KOPT-K1 (cell line): Measurements from ENCODE around the gene NEK2.
"Not testable (repeated sequence)": the region's sequence is repeated elsewhere in the genome, so short reads cannot be mapped to it uniquely, and the experiment has no call there.

ENCODE experiments used
- H3K27ac ChIP-seq: fragments of 200-600 bp; sonication (generic); 2 replicates; pipeline ENCODE4 v1.5.1; 2016; ENCODE audit warnings: antibody characterized with exemption, mild to moderate bottlenecking, low read depth, low read length; ENCODE audit not compliant: poor library complexity, severe bottlenecking
- H3K36me3 ChIP-seq: fragments of 200-600 bp; sonication (generic); 2 replicates; pipeline ENCODE4 v1.5.1; 2017; ENCODE audit warnings: antibody characterized with exemption, mild to moderate bottlenecking, low read length, moderate library complexity; ENCODE audit not compliant: insufficient read depth
- H3K9me3 ChIP-seq: fragments of 200-600 bp; sonication (generic); 2 replicates; pipeline ENCODE4 v1.5.1; 2017; ENCODE audit warnings: antibody characterized with exemption, low read length, mild to moderate bottlenecking; ENCODE audit not compliant: insufficient read depth, poor library complexity, severe bottlenecking

Gene NEK2

DNA sequence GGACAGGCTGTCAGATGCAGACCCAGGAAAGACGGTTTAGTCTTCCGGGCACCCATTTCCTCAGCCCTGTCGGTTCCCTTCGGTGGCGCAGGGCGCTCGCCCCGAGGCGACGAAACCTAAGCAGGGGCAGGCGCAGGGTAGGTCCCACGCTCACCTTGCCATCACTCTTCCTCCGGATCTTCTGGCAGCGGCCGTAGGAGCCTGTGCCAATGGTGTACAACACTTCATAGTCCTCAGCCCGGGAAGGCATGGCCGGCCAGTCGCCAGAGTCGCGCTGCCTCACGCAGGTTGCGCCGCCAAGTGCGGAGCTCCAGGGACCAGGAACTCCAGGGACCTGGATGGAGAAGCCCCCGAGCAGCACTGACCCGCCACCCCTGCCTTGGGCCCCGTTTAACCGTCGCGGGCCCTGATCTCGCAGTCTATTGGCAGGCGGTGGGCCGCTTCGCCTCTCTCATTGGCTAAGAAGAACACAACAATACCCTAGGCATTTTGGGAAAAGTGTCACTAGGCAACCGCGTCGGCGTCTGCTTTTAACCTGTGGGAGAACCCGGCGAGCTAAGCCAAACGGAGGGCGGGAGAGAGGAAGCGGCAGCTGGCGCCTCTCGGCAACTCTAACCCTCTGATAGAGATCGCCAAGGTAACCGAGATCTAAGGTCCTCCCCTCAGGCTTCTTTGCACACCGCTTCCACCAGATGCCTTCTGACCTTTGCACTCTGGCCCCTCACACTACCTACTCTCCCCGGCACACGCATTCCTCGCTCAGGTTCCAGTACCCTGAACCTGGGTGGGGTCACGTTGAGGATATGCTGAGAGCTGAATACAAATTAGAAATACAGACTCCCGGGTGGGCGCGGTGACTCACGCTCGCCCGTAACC, at the start of gene NEK2:
Gene NEK2, minus strand, starts transcription at position 392 of the 876 bp plus-strand sequence. Its CDS starts 142 bp downstream, at position 250.
- Histone ChIP-seq H3K36me3 (peaks cover 35% of the 10 kb centered on the region), H3K9me3 (no peaks in the 10 kb centered on the region), H3K27ac (peak within 1 kb of the TSS; percentile 93)

DNA sequence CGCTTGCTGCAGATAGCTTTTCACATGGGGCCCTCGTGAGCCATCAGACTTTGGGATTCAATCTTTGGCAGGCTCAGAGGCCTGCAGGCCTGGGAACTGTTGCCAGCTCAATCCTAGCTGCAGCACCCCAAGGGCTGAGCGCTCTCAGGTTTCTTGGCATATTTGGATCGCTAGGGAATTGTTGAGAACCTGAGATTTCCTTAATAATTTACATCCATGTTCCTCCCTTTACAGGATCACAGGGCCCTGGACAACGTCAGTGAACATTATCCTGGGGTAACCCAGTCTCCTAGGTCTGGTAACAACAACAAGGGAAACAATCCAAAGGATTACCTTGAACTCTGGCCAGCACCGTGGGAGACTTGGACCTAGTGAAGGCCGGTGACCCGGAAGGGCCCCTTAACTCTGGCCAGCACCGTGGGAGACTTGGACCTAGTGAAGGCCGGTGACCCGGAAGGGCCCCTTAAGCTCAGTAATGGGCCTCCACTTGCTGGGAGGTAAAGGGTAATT, 49.3 kb upstream of the NEK2 start:
- no peaks in the 10 kb centered on the region for H3K36me3 ChIP-seq
- no peak overlapping the region for H3K27ac ChIP-seq
- H3K9me3 ChIP-seq: no peaks in the 10 kb centered on the region

DNA sequence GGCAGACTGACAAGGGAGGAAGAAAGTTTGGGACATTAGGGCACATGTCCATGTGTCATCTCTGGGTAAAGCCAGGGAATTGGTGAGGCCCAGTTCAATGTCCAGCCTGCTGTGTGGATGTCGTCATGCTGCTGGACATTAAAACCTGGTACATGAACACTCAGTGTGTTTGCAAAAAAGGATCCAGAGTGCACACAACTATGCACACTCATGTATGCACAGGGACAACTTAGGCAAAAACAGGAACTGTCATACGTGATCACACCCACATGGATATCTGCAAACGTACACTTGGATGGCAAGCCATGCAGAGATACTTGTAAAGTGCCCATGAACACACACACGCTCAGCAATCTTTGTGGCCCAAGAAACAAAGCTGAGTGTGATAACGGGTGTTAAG, 47.9 kb upstream of the NEK2 start:
- no peaks in the 10 kb centered on the region for H3K9me3 ChIP-seq
- H3K36me3 ChIP-seq: no peaks in the 10 kb centered on the region
- no peak overlapping the region for H3K27ac ChIP-seq

DNA sequence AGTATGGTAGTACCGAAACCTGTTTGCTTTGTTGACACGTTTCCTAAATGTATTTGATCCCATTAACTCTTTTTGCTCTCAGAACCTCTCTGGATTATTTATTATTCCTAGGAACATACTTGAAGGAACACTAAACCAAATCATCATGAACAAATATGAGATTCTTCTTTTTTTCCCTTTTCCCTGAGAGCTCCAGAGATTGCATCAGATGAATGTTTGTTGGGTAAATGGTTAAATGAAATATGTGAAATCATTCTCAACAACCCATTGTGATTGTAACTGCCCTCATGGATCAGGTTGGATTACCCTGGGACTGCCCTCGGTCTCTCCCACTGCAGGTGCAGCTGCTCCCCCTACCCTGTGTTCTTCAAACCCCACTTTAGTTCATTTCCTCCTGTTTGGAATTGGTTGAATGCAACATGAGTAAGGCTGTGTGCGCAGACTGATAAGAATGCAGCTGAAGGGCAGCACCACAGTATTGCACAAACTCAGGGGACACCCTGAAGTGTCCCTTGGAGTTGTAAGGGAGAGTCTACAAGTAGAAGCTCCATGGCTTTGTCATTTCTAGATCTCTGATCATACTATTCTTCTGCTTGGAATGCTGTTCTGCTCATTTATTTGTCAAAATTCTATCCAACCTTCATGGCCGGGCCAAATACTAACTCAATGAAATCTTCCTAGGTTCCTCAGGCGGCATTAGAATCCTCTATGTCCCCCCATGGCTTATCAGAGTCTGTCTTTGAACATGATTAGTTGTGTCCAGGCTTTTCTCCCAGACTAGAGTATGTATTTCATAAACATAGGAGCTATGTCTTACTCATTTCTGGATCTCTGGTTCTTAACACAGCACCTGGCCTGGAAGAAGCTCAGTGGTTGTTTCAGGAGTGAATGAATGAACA, 47.1 kb upstream of the NEK2 start:
- H3K9me3 ChIP-seq: no peaks in the 10 kb centered on the region

DNA sequence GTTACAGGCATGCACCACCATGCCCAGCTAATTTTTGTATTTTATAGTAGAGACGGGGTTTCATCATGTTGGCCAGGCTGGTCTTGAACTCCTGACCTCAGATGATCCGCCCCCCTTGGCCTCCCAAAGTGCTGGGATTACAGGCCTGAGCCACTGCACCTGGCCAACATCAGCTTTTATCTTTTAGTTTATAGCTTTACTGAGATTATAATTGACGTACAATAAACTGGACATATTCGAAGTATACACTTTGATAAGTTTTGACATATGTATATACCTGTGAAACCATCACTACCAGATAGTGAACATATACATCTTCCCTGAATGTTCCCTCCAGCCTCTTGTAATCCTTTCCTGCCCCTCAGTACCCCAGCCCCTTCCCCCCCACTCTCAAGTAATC, 41.1 kb upstream of the NEK2 start:
- not testable (repeated sequence) for H3K27ac ChIP-seq, H3K9me3 ChIP-seq, H3K36me3 ChIP-seq

More for the DNA sequence above, 47.1 kb upstream of the NEK2 start:
- H3K36me3 ChIP-seq: no peaks in the 10 kb centered on the region
- no peak overlapping the region for H3K27ac ChIP-seq

DNA sequence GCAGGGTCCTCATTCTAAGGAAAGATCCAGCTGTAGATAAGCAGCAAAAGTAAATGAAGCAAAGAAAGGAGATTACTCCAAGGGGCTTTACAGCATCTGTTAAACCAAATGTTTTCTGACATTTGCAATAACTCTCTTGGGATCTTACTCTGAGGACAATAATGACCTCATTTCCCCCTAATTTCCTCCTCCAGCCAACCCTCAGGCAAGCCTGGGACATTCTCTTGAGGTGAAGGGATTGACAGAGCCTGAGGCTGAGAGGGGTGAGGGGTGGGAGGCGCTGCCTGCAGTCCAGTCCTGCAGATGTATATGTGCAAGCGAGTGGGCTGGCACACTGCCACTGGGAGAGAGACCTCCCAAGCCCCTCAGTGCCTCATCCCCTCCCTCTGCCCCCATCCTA, 40.5 kb upstream of the NEK2 start:
- Histone ChIP-seq H3K9me3 (no peaks in the 10 kb centered on the region), H3K36me3 (no peaks in the 10 kb centered on the region), H3K27ac (no peak overlapping the region)

DNA sequence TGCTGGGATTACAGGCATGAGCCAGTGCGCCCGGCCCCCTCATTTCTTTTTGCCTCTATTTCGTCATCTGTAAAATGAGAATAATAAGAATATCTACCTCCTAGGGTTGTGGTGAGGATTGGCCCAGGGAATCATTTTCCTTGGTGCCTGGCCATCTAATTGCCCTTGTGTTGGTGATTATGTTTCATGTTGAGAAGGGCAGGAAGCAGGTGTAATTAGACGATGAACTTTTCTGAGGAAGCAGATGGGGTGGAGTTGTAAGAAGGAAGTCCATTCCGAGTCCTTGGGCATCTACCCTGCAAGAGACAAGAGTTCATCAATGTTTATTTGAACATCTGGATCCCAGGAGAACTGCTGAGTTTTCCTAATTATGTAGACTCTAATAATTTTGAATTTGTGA, 38.7 kb upstream of the NEK2 start:
- Histone ChIP-seq H3K36me3 (no peaks in the 10 kb centered on the region), H3K27ac (no peak overlapping the region), H3K9me3 (no peaks in the 10 kb centered on the region)

DNA sequence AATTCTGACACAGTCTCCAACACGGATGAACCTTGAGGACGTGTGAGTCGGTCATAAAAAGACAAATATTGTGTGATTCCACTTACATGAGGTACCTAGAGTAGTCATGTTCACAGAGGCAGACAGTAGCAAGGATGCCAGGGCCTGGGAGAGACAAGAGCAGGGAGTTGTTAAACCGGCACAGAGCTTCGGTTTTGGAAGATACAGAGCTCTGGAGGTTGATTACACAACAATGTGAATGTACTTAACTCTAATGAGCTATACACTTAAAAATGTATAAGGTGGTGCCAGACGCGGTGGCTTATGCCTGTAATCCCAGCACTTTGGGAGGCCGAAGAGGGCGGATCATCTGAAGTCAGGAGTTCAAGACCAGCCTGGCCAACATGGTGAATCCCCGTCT, 37.8 kb upstream of the NEK2 start:
- no peaks in the 10 kb centered on the region for H3K36me3 ChIP-seq
- no peak overlapping the region for H3K27ac ChIP-seq
- no peaks in the 10 kb centered on the region for H3K9me3 ChIP-seq

DNA sequence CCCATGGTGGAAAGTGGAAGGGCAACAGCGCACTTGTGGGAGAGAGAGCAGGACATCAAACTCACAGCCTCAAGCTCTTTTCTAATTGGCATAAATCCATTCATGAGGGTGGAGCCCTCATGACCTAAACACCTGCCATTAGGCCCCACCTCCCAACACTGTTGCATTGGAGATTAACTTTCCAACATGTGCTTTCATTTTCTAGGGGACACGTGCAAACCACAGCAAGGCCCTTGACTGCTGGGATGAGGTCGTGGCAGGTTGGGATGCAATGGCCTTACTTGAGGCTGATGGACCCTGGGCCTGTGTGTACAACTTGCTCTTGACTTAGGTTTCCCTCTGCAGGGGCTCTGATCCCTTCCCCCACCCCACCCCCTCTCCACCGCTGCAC, 35.9 kb upstream of the NEK2 start:
- Histone ChIP-seq H3K27ac (no peak overlapping the region), H3K36me3 (no peaks in the 10 kb centered on the region), H3K9me3 (no peaks in the 10 kb centered on the region)

DNA sequence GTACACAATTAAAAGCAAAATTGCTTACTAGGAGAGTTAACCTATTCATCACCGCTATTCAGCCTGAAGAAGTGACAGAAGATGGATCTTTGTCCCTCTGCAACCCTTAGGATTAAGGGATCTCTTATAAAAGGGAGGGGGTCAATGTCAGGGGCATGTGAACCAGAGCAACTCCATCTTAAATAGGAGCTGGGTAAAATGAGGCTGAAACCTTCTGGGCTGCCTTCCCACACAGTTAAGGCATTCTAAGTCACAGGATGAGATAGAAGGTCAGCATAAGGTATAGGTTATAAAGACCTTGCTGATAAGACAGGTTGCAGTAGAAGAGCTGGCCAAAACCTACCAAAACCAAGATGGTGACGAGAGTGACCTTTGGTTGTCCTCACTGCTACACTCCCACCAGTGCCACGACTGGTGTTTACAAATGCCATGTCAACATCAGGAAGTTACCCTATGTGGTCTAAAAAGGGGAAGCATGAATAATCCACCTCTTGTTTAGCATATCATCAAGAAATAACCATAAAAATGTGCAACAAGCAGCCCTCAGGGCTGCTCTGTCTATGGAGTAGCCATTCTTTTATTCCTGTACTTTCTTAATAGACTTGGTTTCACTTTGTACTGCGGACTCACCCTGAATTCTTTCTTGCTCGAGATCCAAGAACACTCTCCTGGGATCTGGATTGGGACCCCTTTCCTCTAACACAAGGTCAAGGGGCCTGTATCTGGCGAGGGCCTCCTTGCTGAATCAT, 35.3 kb upstream of the NEK2 start:
- H3K9me3 ChIP-seq: no peaks in the 10 kb centered on the region
- no peaks in the 10 kb centered on the region for H3K36me3 ChIP-seq
- no peak overlapping the region for H3K27ac ChIP-seq

DNA sequence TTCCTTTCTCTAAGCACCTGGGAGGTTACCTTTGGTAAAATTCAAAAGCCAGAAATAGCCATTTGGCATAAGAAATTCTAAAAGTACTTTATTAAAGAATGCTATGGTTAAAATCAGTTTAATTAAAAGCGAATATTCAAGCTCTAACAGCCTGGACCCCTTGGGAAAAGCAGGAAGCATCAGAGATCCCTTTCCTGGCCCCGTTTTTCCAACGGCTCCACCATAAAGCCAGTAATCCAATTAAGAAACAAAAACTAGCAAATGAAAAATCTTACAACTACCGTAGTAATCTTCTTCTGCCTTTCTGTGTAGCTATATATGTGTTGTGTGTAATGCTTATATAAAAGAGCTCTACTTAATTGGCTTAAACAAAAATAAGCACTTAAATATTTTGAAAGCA, 33.5 kb upstream of the NEK2 start:
- H3K9me3 ChIP-seq: no peaks in the 10 kb centered on the region
- no peaks in the 10 kb centered on the region for H3K36me3 ChIP-seq
- no peak overlapping the region for H3K27ac ChIP-seq

DNA sequence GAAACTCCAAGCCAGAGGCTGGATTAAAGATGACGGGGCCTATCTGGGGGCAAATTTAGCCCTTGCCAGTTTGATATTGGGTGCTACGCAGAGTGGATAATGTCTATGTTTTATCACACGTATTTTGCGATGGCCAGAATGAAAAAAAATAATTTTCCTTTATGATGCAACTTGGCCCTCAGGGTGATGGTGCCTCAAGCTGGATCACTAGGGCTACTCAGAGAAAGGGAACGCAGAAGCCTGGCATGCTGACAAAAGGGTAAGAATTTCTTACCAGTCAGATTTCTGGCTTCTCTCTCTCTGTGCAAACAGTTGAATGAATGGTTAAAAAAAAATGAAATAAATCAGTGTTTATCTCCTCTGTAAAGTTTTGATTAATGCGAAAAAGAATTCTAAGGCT, 32.6 kb upstream of the NEK2 start:
- no peaks in the 10 kb centered on the region for H3K36me3 ChIP-seq
- no peaks in the 10 kb centered on the region for H3K9me3 ChIP-seq
- H3K27ac ChIP-seq: no peak overlapping the region

DNA sequence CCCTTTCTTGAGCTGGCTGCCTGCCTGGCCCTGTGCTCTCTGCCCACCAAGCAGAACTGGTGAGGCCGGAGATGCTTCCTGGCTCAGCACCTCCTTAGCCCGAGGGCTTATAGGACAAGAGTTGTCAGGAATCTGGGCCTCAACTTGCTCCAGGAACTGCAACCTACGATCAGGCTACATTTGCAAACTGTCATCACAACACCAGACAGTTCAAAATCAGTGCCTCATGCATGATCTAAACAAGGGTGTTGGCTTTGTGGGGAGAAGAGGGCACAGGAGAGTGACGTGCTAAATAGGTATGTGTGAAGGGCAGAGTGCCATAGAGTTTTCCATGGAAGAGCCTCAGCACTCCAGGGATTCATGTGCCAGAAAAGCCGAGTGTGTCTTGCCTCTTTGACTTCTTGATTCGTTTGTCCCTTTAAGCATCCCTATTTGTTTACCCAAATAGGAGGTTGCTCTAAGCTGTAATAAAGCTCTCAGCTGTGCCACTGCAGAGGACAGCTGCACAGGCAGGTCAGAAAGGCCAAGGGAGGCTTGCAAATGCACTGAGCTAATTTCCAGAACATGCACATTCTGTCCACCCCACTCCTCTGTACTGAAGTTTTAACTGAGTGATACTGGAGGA, 30.2 kb upstream of the NEK2 start:
- Histone ChIP-seq H3K27ac (no peak overlapping the region), H3K9me3 (no peaks in the 10 kb centered on the region), H3K36me3 (no peaks in the 10 kb centered on the region)

DNA sequence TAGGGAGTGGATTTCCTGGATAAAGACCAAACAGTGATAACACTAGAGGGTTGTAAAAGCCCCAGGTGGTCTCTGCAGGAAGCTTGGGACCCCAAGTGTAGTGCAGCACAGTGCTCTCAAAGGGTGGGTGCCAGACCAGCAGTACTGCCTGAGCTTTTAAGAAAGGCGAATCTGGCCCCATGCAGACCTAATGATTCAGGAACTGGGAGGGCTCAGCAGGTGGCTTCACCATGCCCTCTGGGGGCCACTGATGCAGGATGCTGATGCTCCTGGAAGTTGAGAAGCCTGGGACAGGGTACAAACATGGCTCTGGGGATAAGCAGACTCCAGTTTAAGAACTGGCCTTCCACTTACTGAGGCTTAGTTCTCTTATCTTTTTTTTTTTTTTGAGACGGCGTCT, 29.1 kb upstream of the NEK2 start:
- Histone ChIP-seq H3K9me3 (no peaks in the 10 kb centered on the region), H3K36me3 (no peaks in the 10 kb centered on the region), H3K27ac (no peak overlapping the region)
